GM18526 (cell line): ENCODE data around the gene AGK.

Experiments
- POLR2A ChIP-seq: IDR thresholded peaks from 3 replicates; pipeline ENCODE4 v1.6.1; 2011; ENCODE audit not compliant: insufficient read length; ENCODE audit errors: extremely low read depth

The AGK gene

GRCh38 chr7:141573511-141573910 lies 22.3 kb downstream of the AGK start:
- no peak for TF ChIP-seq POLR2A

GRCh38 chr7:141575164-141575563 lies 24.0 kb downstream of the AGK start:
- TF ChIP-seq POLR2A: no peak

GRCh38 chr7:141575654-141576448 lies 24.6 kb downstream of the AGK start:
- TF ChIP-seq POLR2A: no peak

DNA sequence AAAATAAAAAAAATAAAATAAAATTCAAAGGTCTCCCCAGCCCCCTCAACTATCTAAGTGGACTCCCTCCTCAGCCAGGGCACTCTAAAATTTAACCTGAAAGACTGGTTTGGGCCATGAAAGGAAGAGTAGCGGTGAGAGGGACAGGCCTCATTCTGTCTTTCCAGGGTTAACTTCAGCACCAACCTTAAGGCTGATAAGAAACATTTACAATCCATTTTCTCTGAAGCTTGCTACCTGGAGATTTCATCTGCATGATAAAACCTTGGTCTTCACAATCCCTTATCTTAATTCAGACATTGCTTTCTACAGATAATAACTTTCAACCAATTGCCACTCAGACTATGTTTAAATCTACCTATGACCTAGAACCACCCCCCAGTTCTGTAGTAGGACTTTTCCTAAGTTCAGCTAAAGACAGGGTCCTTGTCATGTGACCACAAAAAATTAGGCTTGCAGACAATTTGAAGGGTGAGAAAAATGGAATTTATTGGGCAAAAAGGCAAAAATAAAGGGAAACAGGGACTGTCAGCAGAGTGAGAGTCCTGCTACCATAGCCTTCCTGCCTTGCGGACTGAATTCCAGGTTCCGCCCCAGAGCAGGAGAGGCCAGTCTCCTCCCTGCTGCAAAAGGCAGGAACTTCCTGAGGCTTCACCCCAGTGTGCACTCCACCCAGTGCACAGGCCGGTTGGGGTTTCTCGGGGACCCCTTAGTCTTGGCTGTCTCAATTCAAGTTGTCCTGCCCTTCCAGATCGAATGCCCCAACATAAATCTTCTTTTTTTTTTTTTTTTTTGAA lies 26.0 kb downstream of the AGK start:
- no peak for TF ChIP-seq POLR2A

DNA sequence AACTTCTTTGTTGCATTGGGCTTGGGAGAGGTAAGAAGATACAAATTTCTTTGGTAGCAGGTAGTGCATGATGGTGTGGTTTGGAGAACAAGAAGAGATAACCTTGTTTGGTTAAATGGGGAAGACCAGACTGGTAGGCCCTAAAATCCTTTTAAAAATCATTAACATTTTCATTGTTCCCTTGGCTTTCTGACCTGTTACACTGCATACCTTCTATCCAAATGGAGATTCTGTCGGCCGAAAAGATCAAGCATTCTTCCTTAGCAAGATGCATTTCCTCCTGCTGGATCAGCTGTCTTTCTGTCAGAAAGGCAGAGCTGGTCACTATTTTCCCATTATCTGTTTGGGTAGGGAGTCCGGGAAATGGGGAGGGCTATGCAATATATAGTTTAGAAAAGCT lies 33.7 kb downstream of the AGK start:
- TF ChIP-seq POLR2A: no peak

- no peak for TF ChIP-seq POLR2A
These were observed 34.6 kb downstream of the AGK start for GRCh38 chr7:141585592-141586510.

- no peak for TF ChIP-seq POLR2A
These were observed 35.7 kb downstream of the AGK start for GRCh38 chr7:141586878-141587277.

DNA sequence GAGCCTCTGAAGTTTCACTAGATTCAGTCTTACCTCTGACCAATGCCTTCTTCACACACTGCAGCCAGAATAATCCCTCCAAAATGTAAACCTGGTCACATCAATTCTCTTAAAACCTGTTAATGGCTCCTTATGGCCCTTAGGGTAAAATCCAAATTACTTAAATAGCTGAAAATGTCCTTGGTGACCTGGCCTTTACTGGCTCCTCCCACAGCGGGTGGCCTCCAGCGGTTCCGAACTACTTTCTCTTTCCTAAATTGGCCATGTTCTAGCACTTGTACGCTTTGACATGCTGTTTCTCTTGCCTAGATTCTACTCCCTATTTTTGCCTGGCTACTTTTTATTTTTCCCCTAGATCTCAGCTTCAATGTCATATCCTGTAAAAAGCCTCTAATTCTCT lies 36.1 kb downstream of the AGK start:
- no peak for TF ChIP-seq POLR2A

- TF ChIP-seq POLR2A: no peak
These were observed 37.7 kb downstream of the AGK start for GRCh38 chr7:141588912-141589311.

- TF ChIP-seq POLR2A: no peak
These were observed 38.9 kb downstream of the AGK start for GRCh38 chr7:141590071-141590470.

DNA sequence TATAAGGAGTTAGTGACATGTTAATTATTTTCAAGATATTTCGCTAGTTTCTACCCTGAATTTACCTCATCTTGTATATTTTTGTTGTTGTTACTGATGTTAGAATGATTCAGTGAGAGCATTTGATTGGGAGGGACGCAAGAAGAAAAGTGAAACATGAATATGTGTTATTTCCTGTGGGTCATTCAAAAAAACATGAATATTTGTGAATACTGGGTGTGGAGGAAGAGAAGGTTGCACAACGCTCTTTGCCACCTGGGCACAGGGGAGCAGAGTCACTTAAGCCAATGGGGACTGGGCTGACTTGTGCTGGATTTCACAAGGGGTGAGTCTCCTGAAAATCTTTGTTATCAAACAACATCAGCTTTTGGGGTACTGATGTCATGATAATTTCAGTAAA lies 39.5 kb downstream of the AGK start:
- TF ChIP-seq POLR2A: no peak

DNA sequence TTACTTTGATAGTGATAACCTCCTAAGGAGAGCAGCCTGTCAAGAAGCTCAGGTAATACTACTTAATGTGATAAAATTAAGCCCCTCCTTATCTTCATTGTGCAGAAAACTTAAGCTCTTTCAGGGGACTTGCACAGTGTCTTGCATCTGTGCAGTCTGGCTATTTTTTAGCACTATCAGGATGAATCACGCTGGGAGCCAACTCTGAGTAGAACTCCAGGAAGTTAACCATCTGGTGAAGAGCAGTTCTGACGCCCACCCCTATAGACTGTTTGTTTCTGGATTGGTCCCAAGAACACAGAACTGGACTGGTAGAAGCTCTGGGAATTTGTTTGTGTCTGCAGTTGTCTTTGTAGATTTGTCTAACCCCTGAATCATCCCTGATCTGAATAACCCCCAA lies 41.9 kb downstream of the AGK start:
- TF ChIP-seq POLR2A: no peak

GRCh38 chr7:141597966-141598365 lies 46.8 kb downstream of the AGK start:
- TF ChIP-seq POLR2A: no peak

GRCh38 chr7:141598408-141598807 lies 47.2 kb downstream of the AGK start:
- no peak for TF ChIP-seq POLR2A
